Liver (tissue), 9 donors: ENCODE data around the gene DNHD1. TPM values are rescaled to one million over a fixed set of nuclear protein-coding genes. Genes with fewer than 3 reads are reported as not detected.

Source experiments
- DNase-seq: peaks from one replicate; pipeline ENCODE4 v3.0.0-alpha.2; 2017; ENCODE audit warnings: low spot score
- H3K27ac ChIP-seq, 2 donors: one replicate each; pipeline ENCODE4 v1.7.0; 2013; ENCODE audit warnings: inconsistent platforms in 2 of 2, low read length in 2 of 2, control low read depth in 1 of 2, low read depth in 1 of 2, mild to moderate bottlenecking in 1 of 2
- H3K27me3 ChIP-seq, 4 donors: one replicate each; pipeline versions ENCODE4 v1.6.1 to v1.7.0; 2013; ENCODE audit warnings: low read length in 3 of 4, inconsistent platforms in 1 of 4, mild to moderate bottlenecking in 1 of 4, moderate library complexity in 1 of 4; ENCODE audit not compliant: control insufficient read depth in 4 of 4, insufficient read depth in 4 of 4
- H3K36me3 ChIP-seq, 4 donors: one replicate each; pipeline versions ENCODE4 v1.6.1 to v1.7.0; 2013; ENCODE audit warnings: low read length in 3 of 4, mild to moderate bottlenecking in 3 of 4, low read depth in 1 of 4, moderate library complexity in 1 of 4; ENCODE audit not compliant: control insufficient read depth in 4 of 4, insufficient read depth in 3 of 4
- H3K4me1 ChIP-seq, 4 donors: one replicate each; pipeline versions ENCODE4 v1.6.1 to v1.7.0; 2013; ENCODE audit warnings: low read length in 3 of 4, mild to moderate bottlenecking in 3 of 4, moderate library complexity in 1 of 4; ENCODE audit not compliant: control insufficient read depth in 4 of 4, insufficient read depth in 4 of 4
- H3K4me3 ChIP-seq, 3 donors: one replicate each; pipeline versions ENCODE4 v1.6.1 to v1.7.0; 2013; ENCODE audit warnings: low read length in 3 of 3, control low read depth in 1 of 3, low read depth in 1 of 3, mild to moderate bottlenecking in 1 of 3
- H3K9ac ChIP-seq, 2 donors: one replicate each; pipeline ENCODE4 v1.7.0; 2013; ENCODE audit warnings: low read length in 2 of 2, mild to moderate bottlenecking in 2 of 2, moderate library complexity in 2 of 2, control low read depth in 1 of 2, low read depth in 1 of 2
- H3K9me3 ChIP-seq, 4 donors: one replicate each; pipeline versions ENCODE4 v1.6.1 to v1.7.0; 2013; ENCODE audit warnings: low read length in 3 of 4; ENCODE audit not compliant: control insufficient read depth in 4 of 4
- ATF3 ChIP-seq: IDR thresholded peaks from 2 replicates; pipeline ENCODE4 v1.6.1; 2016; ENCODE audit warnings: antibody characterized with exemption
- CTCF ChIP-seq: fragments of 150-350 bp; IDR thresholded peaks from 2 replicates; pipeline ENCODE4 v1.5.1; 2017; ENCODE audit warnings: improper control_type of control experiment, low read depth, low read length; ENCODE audit not compliant: missing input control
- EGR1 ChIP-seq, 2 donors: IDR thresholded peaks; 2 replicates each; pipeline ENCODE4 v1.6.1; 2016 to 2018; ENCODE audit warnings: antibody characterized with exemption in 2 of 2, low read depth in 2 of 2
- FOXA1 ChIP-seq: IDR thresholded peaks from 2 replicates; pipeline ENCODE4 v1.6.1; 2016; ENCODE audit warnings: antibody characterized with exemption
- FOXA2 ChIP-seq: IDR thresholded peaks from 2 replicates; pipeline ENCODE4 v1.6.1; 2016; ENCODE audit warnings: antibody characterized with exemption
- GABPA ChIP-seq, 2 donors: IDR thresholded peaks in 1 of 2; conservative IDR thresholded peaks in 1 of 2; 2 replicates each; pipeline ENCODE4 v1.6.1; 2016; ENCODE audit warnings: antibody characterized with exemption in 2 of 2, mild to moderate bottlenecking in 1 of 2, moderate library complexity in 1 of 2
- HNF4A ChIP-seq, 2 donors: conservative IDR thresholded peaks; 2 replicates each; pipeline ENCODE4 v1.6.1; 2016; ENCODE audit warnings: antibody characterized with exemption in 2 of 2, mild to moderate bottlenecking in 2 of 2
- HNF4G ChIP-seq: IDR thresholded peaks from 2 replicates; pipeline ENCODE4 v1.6.1; 2016; ENCODE audit warnings: antibody characterized with exemption
- JUND ChIP-seq, 2 donors: IDR thresholded peaks; 2 replicates each; pipeline ENCODE4 v1.6.1; 2016; ENCODE audit warnings: antibody characterized with exemption in 2 of 2
- MAX ChIP-seq: IDR thresholded peaks from 2 replicates; pipeline ENCODE4 v1.6.1; 2016; ENCODE audit warnings: antibody characterized with exemption
- NR2F2 ChIP-seq: IDR thresholded peaks from 2 replicates; pipeline ENCODE4 v1.6.1; 2016; ENCODE audit warnings: antibody characterized with exemption
- RAD21 ChIP-seq, 2 donors: IDR thresholded peaks; 2 replicates each; pipeline ENCODE4 v1.6.1; 2016; ENCODE audit warnings: antibody characterized with exemption in 2 of 2, mild to moderate bottlenecking in 2 of 2
- REST ChIP-seq: IDR thresholded peaks from 2 replicates; pipeline ENCODE4 v1.6.1; 2016; ENCODE audit warnings: antibody characterized with exemption, mild to moderate bottlenecking
- RXRA ChIP-seq, 2 donors: IDR thresholded peaks; 2 replicates each; pipeline ENCODE4 v1.6.1; 2017 to 2018; ENCODE audit warnings: antibody characterized with exemption in 2 of 2, mild to moderate bottlenecking in 1 of 2
- SP1 ChIP-seq: IDR thresholded peaks from 2 replicates; pipeline ENCODE4 v1.6.1; 2018; ENCODE audit warnings: antibody characterized with exemption, mild to moderate bottlenecking
- TAF1 ChIP-seq: conservative IDR thresholded peaks from 2 replicates; pipeline ENCODE4 v1.6.1; 2016; ENCODE audit warnings: antibody characterized with exemption, mild to moderate bottlenecking
- YY1 ChIP-seq: IDR thresholded peaks from 2 replicates; pipeline ENCODE4 v1.6.1; 2016; ENCODE audit warnings: antibody characterized with exemption, mild to moderate bottlenecking
- ZBTB33 ChIP-seq: IDR thresholded peaks from 2 replicates; pipeline ENCODE4 v1.6.1; 2016; ENCODE audit warnings: antibody characterized with exemption
- WGBS: extraction: QIAGEN DNeasy Blood & Tissue Kit; methylation state at CpG from one replicate; pipeline ENCODE4 v1.1.7; 2013; 5-methylcytosine and 5-hydroxymethylcytosine counted together
- polyA plus RNA-seq, 2 donors: library from polyadenylated mRNA; stranded (reverse) in 1 of 2; unstranded in 1 of 2; fragments of 200-250 nt in 1 of 2; fragments of >200 nt in 1 of 2; fragmentation: Nextera tagmentation in 1 of 2; extraction: Ambion mirVana in 1 of 2; gene quantifications; one replicate each; pipeline versions ENCODE4 v1.2.1 to v1.2.3, GENCODE V29; 2013 to 2015
- total RNA-seq, 2 donors: library from RNA; depleted of rRNA; stranded (reverse); fragments of >200 nt; gene quantifications; one replicate each; pipeline ENCODE4 v1.2.3, GENCODE V29; 2014
- donor health status: healthy.
- donor health status: healthy.
- donor health status: healthy.
- donor health status: healthy.
- donor health status: healthy.

DNHD1 gene
- total and polyA plus RNA-seq, 4 donors, result 2.1 to 23.6 (median 5.0) TPM

GRCh38 chr11:6531267-6531752, 34.2 kb downstream of the DNHD1 start:
- no peak for DNase-seq
- H3K9ac ChIP-seq, result no peak overlapping the region

GRCh38 chr11:6538456-6538855, 41.4 kb downstream of the DNHD1 start:
- H3K4me1 ChIP-seq, result no peaks in the 10 kb centered on the region
- TF ChIP-seq NR2F2 (no peak), ZBTB33 (no peak), HNF4A (conservative IDR thresholded peaks at IDR 0.05) (no peak), FOXA2 (no peak), CTCF (no peak), REST (no peak), GABPA (IDR thresholded peaks at IDR 0.05 in 1 of 2, conservative IDR thresholded peaks at IDR 0.05 in 1 of 2) (no peak), SP1 (no peak), RAD21 (IDR thresholded peaks at IDR 0.05) (no peak), JUND (IDR thresholded peaks at IDR 0.05) (no peak), FOXA1 (no peak), YY1 (no peak), EGR1 (IDR thresholded peaks at IDR 0.05; ENCODE audit: low read depth in 2 of 2) (no peak), MAX (no peak), TAF1 (no peak), HNF4G (no peak), ATF3 (no peak), RXRA (IDR thresholded peaks at IDR 0.05) (no peak)

More at GRCh38 chr11:6531267-6531752, 34.2 kb downstream of the DNHD1 start:
- no peaks in the 10 kb centered on the region for H3K27me3 ChIP-seq
- no peaks in the 10 kb centered on the region for H3K4me1 ChIP-seq
- peak; percentile 94 to 98 for TF ChIP-seq RAD21 (IDR thresholded peaks at IDR 0.05)
- TF ChIP-seq NR2F2, result no peak
- TF ChIP-seq CTCF, result peak; percentile 74
- no peak overlapping the region for H3K27ac ChIP-seq
- peaks cover 0 to 12% (median 2%) of the 10 kb centered on the region in 4 donors for H3K36me3 ChIP-seq
- no peaks in the 10 kb centered on the region for H3K9me3 ChIP-seq
- WGBS, result 0% methylated on average over 1 of the region's 1 CpG
- H3K4me3 ChIP-seq, result no peak overlapping the region

More at GRCh38 chr11:6538456-6538855, 41.4 kb downstream of the DNHD1 start:
- Histone ChIP-seq H3K36me3 (peaks cover 0 to 5% (median 0%) of the 10 kb centered on the region in 4 donors), H3K9me3 (no peaks in the 10 kb centered on the region), H3K9ac (no peak overlapping the region), H3K27me3 (no peaks in the 10 kb centered on the region), H3K4me3 (no peak overlapping the region), H3K27ac (no peak overlapping the region)
- no peak for DNase-seq
- WGBS, result 87% methylated on average over 8 of the region's 8 CpGs
